ENCODE measurements around the gene PTPRN2. TPM values are rescaled to one million over a fixed set of nuclear protein-coding genes. Genes with fewer than 3 reads are reported as not detected.

The PTPRN2 gene
- total and polyA plus RNA-seq, 2 of the 8 experiments (the other 6 are each of a cell fraction or from before 2014, with no cell fraction given): 2.6 to 4.5 TPM

- Histone ChIP-seq H3K79me2 (ENCODE audit: control insufficient read depth in 1 of 2, insufficient read depth in 2 of 2, low read length in 2 of 2) (no peaks in the 10 kb centered on the region), H4K5ac (ENCODE audit: insufficient read length, low read depth, low read length) (peak overlapping the region; percentile 53), H3K27me3 (replicated peaks in 1 of 4; ENCODE audit: control insufficient read depth in 3 of 4, extremely low read depth in 1 of 4, insufficient read depth in 3 of 4, low read length in 3 of 4) (no peaks in the 10 kb centered on the region), H3K4me3 (ENCODE audit: extremely low read depth in 1 of 4, insufficient read depth in 2 of 4, low read depth in 3 of 4, low read length in 4 of 4) (peak overlapping the region in 1 of 4 experiments; percentile 42; a peak in 2 of 8 replicates), H4K91ac (replicated peaks; ENCODE audit: insufficient read length, low read length) (peak overlapping the region; percentile 37), H2BK120ac (replicated peaks; ENCODE audit: low read depth, low read length) (peak overlapping the region; percentile 57), H3K23me2 (ENCODE audit: low read depth, low read length) (peaks cover 3% of the 10 kb centered on the region; the same call in 1 of the 2 replicates), H3K36me3 (ENCODE audit: control insufficient read depth in 2 of 4, insufficient read depth in 4 of 4, low read length in 3 of 4) (no peaks in the 10 kb centered on the region), H2BK15ac (ENCODE audit: low read length) (0 out of 2 replicates have a peak overlapping the region, but pooled peaks have one; percentile 29), H3K27ac (ENCODE audit: low read depth, low read length) (peak overlapping the region; percentile 86), H3K9me3 (ENCODE audit: insufficient read depth in 2 of 2, low read depth in 1 of 2, low read length in 1 of 2) (peaks cover 13 to 59% of the 10 kb centered on the region in 2 experiments), H3K4me1 (replicated peaks in 1 of 4; ENCODE audit: control insufficient read depth in 3 of 4, insufficient read depth in 4 of 4, low read length in 3 of 4) (peaks cover 0 to 19% (median 8%) of the 10 kb centered on the region in 4 experiments; a peak in 4 of 7 replicates), H3K23ac (ENCODE audit: insufficient read length) (no peak overlapping the region), H2BK5ac (ENCODE audit: low read depth, low read length) (peak overlapping the region; percentile 93), H3K56ac (replicated peaks; ENCODE audit: insufficient read length, low read depth, low read length) (peak overlapping the region; percentile 0), H3K14ac (ENCODE audit: insufficient read length) (no peak overlapping the region), H2BK20ac (ENCODE audit: low read length) (peak overlapping the region; percentile 48; the same call in 1 of the 2 replicates), H2BK12ac (ENCODE audit: low read depth, low read length) (peak overlapping the region; percentile 87; the same call in 1 of the 2 replicates), H3K18ac (ENCODE audit: extremely low read depth, low read length) (peak overlapping the region; percentile 90), H3K9ac (replicated peaks in 1 of 4; ENCODE audit: extremely low read depth in 1 of 4, low read depth in 3 of 4, low read length in 3 of 4) (peak overlapping the region in 1 of 4 experiments; percentile 30; a peak in 1 of 7 replicates), H4K20me1 (replicated peaks in 1 of 2; ENCODE audit: control insufficient read depth in 1 of 2, insufficient read depth in 2 of 2, low read length in 2 of 2) (no peaks in the 10 kb centered on the region), H2AFZ (ENCODE audit: low read length) (no peak overlapping the region), H2AK5ac (ENCODE audit: low read depth, low read length) (no peak overlapping the region; the same call in 1 of the 2 replicates), H4K8ac (ENCODE audit: extremely low read depth, insufficient read depth, low read length) (peak overlapping the region; percentile 92), H3K79me1 (ENCODE audit: low read depth, low read length) (no peaks in the 10 kb centered on the region), H3K4me2 (ENCODE audit: insufficient read depth in 1 of 2, low read depth in 2 of 2, low read length in 2 of 2) (peak overlapping the region; percentile 33 to 42), H3K4ac (replicated peaks; ENCODE audit: insufficient read length, low read depth, low read length) (no peak overlapping the region)
- ChIA-PET CTCF (ENCODE audit: partially characterized antibody) (interaction anchor here (1.2 to 1.5 kb wide), 2 partner anchors 36 to 91 kb away, joined by 3 to 4 read pairs; no protein-coding TSS in a partner anchor), POLR2A (ENCODE audit: partially characterized antibody) (no interaction called here)
- DNase-seq (ENCODE audit: low read depth in 1 of 2, low spot score in 2 of 2) (peak in 1 of 2 experiments; percentile 60), FAIRE-seq (no peak)
- TF ChIP-seq SIRT6 (IDR thresholded peaks at IDR 0.05; ENCODE audit: low read length) (no peak), CTCF (IDR thresholded peaks at IDR 0.05; ENCODE audit: control extremely low read depth in 1 of 3, insufficient read depth in 1 of 3, low read depth in 1 of 3, low read length in 3 of 3) (no peak), POU5F1 (IDR thresholded peaks at IDR 0.05; ENCODE audit: low read depth, low read length) (no peak), KDM4A (IDR thresholded peaks at IDR 0.05; ENCODE audit: low read depth, low read length, severe bottlenecking) (peak; percentile 4), KDM1A (IDR thresholded peaks at IDR 0.05; ENCODE audit: borderline replicate concordance, low read length) (no peak), CEBPB (IDR thresholded peaks at IDR 0.05; ENCODE audit: low read depth, low read length) (no peak), JUND (IDR thresholded peaks at IDR 0.05; ENCODE audit: low read length) (no peak), BRCA1 (IDR thresholded peaks at IDR 0.05; ENCODE audit: low read depth, low read length) (no peak)
- 62% methylated on average over 21 of the region's 22 CpGs; no CpG with 5 or more reads in 1 of the 2 experiments for WGBS, 2 experiments (ENCODE audit: extremely low coverage in 1 of 2, insufficient coverage in 1 of 2, insufficient read length in 1 of 2, insufficient replicate concordance in 2 of 2, low coverage in 1 of 2, low lambda C conversion rate in 2 of 2, missing lambda C conversion rate in 1 of 2)
Observed at GRCh38 chr7:158318511-158318913, 269.1 kb downstream of the PTPRN2 start.

All from H1 (cell line).